Astrocyte of the hippocampus (primary cell): ENCODE data around the gene TRIM9.
"Not testable (repeated sequence)": the region's sequence is repeated elsewhere in the genome, so short reads cannot be mapped to it uniquely, and the experiment has no call there.

Experiments used
- DNase-seq: peaks from one replicate; pipeline ENCODE4 v3.0.0; 2011; ENCODE audit warnings: low read depth, low spot score

Gene TRIM9

GRCh38 chr14:50964683-50965390, 130.1 kb downstream of the TRIM9 start:
- DNase-seq, result peak; percentile 96

GRCh38 chr14:50963919-50964318, 131.0 kb downstream of the TRIM9 start:
- no peak for DNase-seq

GRCh38 chr14:50961605-50962221, 133.2 kb downstream of the TRIM9 start:
- peak; percentile 95 for DNase-seq

GRCh38 chr14:50957296-50957695, 137.6 kb downstream of the TRIM9 start:
- DNase-seq, result peak; percentile 21

- not testable (repeated sequence) for DNase-seq
Observed at GRCh38 chr14:50956421-50956820, 138.5 kb downstream of the TRIM9 start.

- DNase-seq, result peak; percentile 84
Observed at GRCh38 chr14:50955373-50956043, 139.4 kb downstream of the TRIM9 start.

GRCh38 chr14:50954811-50955372, 140.0 kb downstream of the TRIM9 start:
- DNase-seq, result peak; percentile 79

- DNase-seq, result no peak
Observed at GRCh38 chr14:50953502-50953901, 141.4 kb downstream of the TRIM9 start.

- DNase-seq, result no peak
Observed at GRCh38 chr14:50951032-50951431, 143.9 kb downstream of the TRIM9 start.

- DNase-seq, result no peak
Observed at GRCh38 chr14:50948205-50948604, 146.7 kb downstream of the TRIM9 start.

GRCh38 chr14:50947446-50947845, 147.5 kb downstream of the TRIM9 start:
- DNase-seq, result peak; percentile 43

GRCh38 chr14:50946234-50946935, 148.5 kb downstream of the TRIM9 start:
- no peak for DNase-seq

- peak; percentile 65 for DNase-seq
Observed at GRCh38 chr14:50944647-50945413, 150.1 kb downstream of the TRIM9 start.

- DNase-seq, result peak; percentile 89
Observed at GRCh38 chr14:50943943-50944646, 150.8 kb downstream of the TRIM9 start, which contains the start of gene PYGL. Gene PYGL (minus strand): TSS chr14:50944483. CDS start chr14:50944403, 80 bp downstream.

- DNase-seq, result peak; percentile 72
Observed at GRCh38 chr14:50943261-50943942, 151.5 kb downstream of the TRIM9 start.

- not testable (repeated sequence) for DNase-seq
Observed at GRCh38 chr14:50941638-50942037, 153.3 kb downstream of the TRIM9 start.

- DNase-seq, result peak; percentile 87
Observed at GRCh38 chr14:50941151-50941550, 153.8 kb downstream of the TRIM9 start.

GRCh38 chr14:50937800-50938199, 157.1 kb downstream of the TRIM9 start:
- no peak for DNase-seq

- no peak for DNase-seq
Observed at GRCh38 chr14:50937325-50937724, 157.6 kb downstream of the TRIM9 start.

- no peak for DNase-seq
Observed at GRCh38 chr14:50936882-50937281, 158.0 kb downstream of the TRIM9 start.
